ENCODE results near the gene XRCC4.

XRCC4 gene

GRCh38 chr5:83036991-83037575 lies 40.3 kb upstream of the XRCC4 start:
- no peak for DNase-seq (ENCODE audit: low read depth)
- no peak overlapping the region for H3K4me3 ChIP-seq (ENCODE audit: control insufficient read depth, low read depth, low read length)
- no peak for TF ChIP-seq CTCF (IDR thresholded peaks at IDR 0.05; ENCODE audit: control insufficient read depth, insufficient read depth, low read depth, low read length, missing control alignments)

DNA sequence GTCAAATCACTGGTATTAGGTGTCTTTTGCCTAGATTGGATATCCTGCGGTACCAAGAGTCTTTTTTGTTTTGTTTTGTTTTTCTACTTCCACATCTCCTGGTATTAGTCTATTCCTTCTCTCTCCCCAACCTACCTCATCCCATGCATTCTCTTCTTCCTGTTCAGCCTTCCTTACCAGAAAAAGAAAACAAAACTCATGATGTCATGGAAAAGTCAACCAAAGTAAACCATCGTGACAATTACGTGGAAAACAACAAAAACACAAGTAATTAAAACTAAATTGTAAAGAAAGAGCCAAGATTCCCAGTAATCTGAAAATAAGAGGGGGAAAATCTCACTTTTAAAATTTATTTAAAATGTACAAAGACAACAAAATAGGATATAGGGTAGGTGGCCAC lies 38.4 kb upstream of the XRCC4 start:
- no peak for TF ChIP-seq CTCF (IDR thresholded peaks at IDR 0.05; ENCODE audit: control insufficient read depth, insufficient read depth, low read depth, low read length, missing control alignments)
- DNase-seq (ENCODE audit: low read depth): no peak
- no peak overlapping the region for H3K4me3 ChIP-seq (ENCODE audit: control insufficient read depth, low read depth, low read length)

DNA sequence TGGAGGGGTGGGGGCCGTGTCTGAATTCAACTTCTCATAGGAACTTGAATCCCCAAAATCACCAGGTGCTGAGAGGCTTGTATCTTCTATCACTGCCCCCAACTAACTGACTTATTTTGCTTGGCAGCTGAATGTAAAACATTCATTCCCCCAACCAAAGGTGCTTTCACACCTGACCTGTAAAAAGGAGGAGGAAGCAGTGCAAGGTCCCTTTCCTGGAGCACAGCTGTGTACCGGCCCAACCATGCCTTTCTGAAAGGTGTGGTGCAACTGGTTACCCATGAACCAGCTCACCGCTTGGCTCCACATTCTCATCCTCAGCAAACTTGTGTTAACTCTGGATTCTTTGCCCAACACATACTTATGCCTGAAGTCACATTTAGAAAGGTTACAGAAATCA lies 34.8 kb upstream of the XRCC4 start:
- no peak overlapping the region for H3K4me3 ChIP-seq (ENCODE audit: control insufficient read depth, low read depth, low read length)
- no peak for TF ChIP-seq CTCF (IDR thresholded peaks at IDR 0.05; ENCODE audit: control insufficient read depth, insufficient read depth, low read depth, low read length, missing control alignments)
- DNase-seq (ENCODE audit: low read depth): no peak

DNA sequence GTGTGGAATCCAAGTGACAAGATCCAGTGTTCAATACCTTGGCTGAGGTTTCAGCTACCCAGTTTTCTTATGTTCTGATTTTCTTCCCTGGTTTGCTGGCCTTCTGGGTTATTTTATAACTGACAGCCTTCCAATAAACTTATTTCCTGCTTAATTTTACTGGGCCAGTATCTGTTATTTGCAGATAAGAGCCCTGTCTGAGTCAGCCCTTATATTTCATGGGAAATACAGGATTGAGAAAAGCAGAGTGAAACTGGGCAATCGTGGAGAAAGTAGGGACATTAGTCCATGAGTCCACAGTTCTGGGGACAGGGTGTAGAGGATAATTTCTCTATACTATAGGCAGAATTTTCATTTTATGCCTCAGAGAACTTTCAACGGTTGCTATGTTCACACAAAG lies 32.4 kb upstream of the XRCC4 start:
- TF ChIP-seq CTCF (IDR thresholded peaks at IDR 0.05; ENCODE audit: control insufficient read depth, insufficient read depth, low read depth, low read length, missing control alignments): no peak

GRCh38 chr5:83048277-83048676 lies 29.1 kb upstream of the XRCC4 start:
- no peak for DNase-seq (ENCODE audit: low read depth)
- no peak for TF ChIP-seq CTCF (IDR thresholded peaks at IDR 0.05; ENCODE audit: control insufficient read depth, insufficient read depth, low read depth, low read length, missing control alignments)
- H3K4me3 ChIP-seq (ENCODE audit: control insufficient read depth, low read depth, low read length): no peak overlapping the region

More for the DNA sequence above, 32.4 kb upstream of the XRCC4 start:
- DNase-seq (ENCODE audit: low read depth): no peak
- no peak overlapping the region for H3K4me3 ChIP-seq (ENCODE audit: control insufficient read depth, low read depth, low read length)

- TF ChIP-seq CTCF (IDR thresholded peaks at IDR 0.05; ENCODE audit: control insufficient read depth, insufficient read depth, low read depth, low read length, missing control alignments): no peak
- DNase-seq (ENCODE audit: low read depth): no peak
- no peak overlapping the region for H3K4me3 ChIP-seq (ENCODE audit: control insufficient read depth, low read depth, low read length)
Observed at GRCh38 chr5:83048811-83049210, 28.5 kb upstream of the XRCC4 start.

Measured in AG09309 (cell line).